H1 (cell line): Measurements from ENCODE around the gene GRM4.

Experiments used
- BRCA1 ChIP-seq: IDR thresholded peaks from 2 replicates; pipeline ENCODE4 v1.6.1; 2012; ENCODE audit warnings: low read depth, low read length, improper control_type of control experiment
- JUN ChIP-seq: IDR thresholded peaks from 2 replicates; pipeline ENCODE4 v1.6.1; 2011; ENCODE audit warnings: low read depth, mild to moderate bottlenecking, improper control_type of control experiment, low read length
- SP1 ChIP-seq: IDR thresholded peaks from 2 replicates; pipeline ENCODE4 v1.6.1; 2011; ENCODE audit warnings: low read depth, low read length
- TF ChIP-seq, protein P1 (sequence below), 3 experiments: IDR thresholded peaks; 1 replicate in 2 of 3; 2 replicates in 1 of 3; pipeline versions ENCODE4 v1.5.1 to v1.6.1; 2011; ENCODE audit warnings: low read length in 3 of 3, mild to moderate bottlenecking in 3 of 3, inconsistent platforms in 2 of 3, low read depth in 1 of 3, moderate library complexity in 1 of 3; ENCODE audit not compliant: insufficient read depth in 1 of 3; ENCODE audit errors: control extremely low read depth in 1 of 3

GRCh38 chr6:34070315-34071135, 75.4 kb downstream of the GRM4 start:
- no peak for TF ChIP-seq JUN
- no peak for TF ChIP-seq BRCA1
- no peak for TF ChIP-seq SP1
- TF ChIP-seq, protein P1, sequence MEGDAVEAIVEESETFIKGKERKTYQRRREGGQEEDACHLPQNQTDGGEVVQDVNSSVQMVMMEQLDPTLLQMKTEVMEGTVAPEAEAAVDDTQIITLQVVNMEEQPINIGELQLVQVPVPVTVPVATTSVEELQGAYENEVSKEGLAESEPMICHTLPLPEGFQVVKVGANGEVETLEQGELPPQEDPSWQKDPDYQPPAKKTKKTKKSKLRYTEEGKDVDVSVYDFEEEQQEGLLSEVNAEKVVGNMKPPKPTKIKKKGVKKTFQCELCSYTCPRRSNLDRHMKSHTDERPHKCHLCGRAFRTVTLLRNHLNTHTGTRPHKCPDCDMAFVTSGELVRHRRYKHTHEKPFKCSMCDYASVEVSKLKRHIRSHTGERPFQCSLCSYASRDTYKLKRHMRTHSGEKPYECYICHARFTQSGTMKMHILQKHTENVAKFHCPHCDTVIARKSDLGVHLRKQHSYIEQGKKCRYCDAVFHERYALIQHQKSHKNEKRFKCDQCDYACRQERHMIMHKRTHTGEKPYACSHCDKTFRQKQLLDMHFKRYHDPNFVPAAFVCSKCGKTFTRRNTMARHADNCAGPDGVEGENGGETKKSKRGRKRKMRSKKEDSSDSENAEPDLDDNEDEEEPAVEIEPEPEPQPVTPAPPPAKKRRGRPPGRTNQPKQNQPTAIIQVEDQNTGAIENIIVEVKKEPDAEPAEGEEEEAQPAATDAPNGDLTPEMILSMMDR (IDR thresholded peaks at IDR 0.05; ENCODE audit: control extremely low read depth in 1 of 3, insufficient read depth in 1 of 3, low read depth in 1 of 3, low read length in 3 of 3) = no peak
